Inferior parietal cortex (tissue), 1 donor: ENCODE data around the gene PUM2.
"Not testable (repeated sequence)": the region's sequence is repeated elsewhere in the genome, so short reads cannot be mapped to it uniquely, and the experiment has no call there.

Experiments used
- DNase-seq: peaks from one replicate; pipeline ENCODE4 v3.0.0-alpha.2; 2016; ENCODE audit errors: extremely low spot score

Gene PUM2, protein sequence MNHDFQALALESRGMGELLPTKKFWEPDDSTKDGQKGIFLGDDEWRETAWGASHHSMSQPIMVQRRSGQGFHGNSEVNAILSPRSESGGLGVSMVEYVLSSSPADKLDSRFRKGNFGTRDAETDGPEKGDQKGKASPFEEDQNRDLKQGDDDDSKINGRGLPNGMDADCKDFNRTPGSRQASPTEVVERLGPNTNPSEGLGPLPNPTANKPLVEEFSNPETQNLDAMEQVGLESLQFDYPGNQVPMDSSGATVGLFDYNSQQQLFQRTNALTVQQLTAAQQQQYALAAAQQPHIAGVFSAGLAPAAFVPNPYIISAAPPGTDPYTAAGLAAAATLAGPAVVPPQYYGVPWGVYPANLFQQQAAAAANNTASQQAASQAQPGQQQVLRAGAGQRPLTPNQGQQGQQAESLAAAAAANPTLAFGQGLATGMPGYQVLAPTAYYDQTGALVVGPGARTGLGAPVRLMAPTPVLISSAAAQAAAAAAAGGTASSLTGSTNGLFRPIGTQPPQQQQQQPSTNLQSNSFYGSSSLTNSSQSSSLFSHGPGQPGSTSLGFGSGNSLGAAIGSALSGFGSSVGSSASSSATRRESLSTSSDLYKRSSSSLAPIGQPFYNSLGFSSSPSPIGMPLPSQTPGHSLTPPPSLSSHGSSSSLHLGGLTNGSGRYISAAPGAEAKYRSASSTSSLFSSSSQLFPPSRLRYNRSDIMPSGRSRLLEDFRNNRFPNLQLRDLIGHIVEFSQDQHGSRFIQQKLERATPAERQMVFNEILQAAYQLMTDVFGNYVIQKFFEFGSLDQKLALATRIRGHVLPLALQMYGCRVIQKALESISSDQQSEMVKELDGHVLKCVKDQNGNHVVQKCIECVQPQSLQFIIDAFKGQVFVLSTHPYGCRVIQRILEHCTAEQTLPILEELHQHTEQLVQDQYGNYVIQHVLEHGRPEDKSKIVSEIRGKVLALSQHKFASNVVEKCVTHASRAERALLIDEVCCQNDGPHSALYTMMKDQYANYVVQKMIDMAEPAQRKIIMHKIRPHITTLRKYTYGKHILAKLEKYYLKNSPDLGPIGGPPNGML

DNA sequence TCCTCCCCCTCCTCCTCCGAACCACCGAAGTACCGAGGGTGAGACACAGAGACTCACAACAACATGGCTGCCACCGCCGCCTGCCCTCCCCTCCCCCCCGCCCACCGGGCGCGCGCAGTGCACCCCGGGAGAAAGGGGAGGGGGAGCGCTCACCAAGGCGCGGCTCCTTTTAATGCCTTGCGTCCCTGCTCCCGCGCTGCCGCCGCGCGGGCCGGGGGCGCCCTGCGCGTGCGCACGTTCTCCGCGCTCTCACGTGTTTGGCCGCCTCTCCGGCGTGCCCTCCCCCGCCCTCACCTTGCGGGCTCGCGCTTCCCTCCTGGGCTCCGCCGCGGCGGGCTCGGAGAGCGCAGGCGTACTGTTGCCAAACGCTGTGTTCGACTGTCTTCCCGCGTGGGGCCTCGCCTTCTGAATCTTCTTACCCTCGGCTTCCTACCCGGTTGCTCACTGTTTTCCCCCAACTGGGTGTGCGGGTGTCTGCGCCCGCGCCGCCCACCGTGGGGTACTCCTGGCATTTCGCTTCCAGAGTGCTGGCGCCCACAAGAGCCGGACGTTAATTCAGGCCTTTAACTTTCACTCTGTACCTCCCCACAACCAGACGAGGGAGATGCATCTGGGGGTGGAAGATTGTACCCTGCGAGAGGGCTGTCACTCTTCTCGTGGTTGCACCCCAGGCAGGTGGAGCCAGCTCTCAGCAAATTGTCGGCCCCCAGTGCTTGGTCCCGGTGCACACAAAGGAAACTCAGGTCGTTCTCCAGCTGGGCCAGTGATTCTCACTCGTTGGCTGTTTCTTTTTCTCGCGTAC lies at the start of gene PUM2:
PUM2 (minus strand) TSS at position 92 of the 802 bp plus-strand sequence. CDS start 23,484 bp downstream, outside the sequence.
- DNase-seq = peak; percentile 96

DNA sequence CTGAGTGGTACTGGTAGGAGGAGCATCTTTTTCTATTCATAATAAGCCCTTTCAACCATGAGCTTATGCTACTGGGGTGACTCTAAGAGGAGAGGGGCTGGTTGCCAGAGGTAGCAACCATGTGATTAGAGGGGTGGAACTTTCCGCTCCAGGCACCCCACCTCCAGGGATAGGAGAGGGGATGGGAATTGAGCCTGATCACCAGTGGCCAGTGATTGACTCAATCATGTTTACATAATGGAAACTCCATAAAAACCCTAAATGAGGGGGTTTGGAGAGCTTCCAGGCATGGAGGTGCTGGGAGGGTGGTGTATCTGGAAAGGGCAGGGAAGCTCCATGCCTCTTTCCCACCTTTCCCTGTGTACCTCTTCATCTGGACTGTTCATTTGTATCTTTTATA lies 49.7 kb upstream of the PUM2 start:
- DNase-seq = no peak

DNA sequence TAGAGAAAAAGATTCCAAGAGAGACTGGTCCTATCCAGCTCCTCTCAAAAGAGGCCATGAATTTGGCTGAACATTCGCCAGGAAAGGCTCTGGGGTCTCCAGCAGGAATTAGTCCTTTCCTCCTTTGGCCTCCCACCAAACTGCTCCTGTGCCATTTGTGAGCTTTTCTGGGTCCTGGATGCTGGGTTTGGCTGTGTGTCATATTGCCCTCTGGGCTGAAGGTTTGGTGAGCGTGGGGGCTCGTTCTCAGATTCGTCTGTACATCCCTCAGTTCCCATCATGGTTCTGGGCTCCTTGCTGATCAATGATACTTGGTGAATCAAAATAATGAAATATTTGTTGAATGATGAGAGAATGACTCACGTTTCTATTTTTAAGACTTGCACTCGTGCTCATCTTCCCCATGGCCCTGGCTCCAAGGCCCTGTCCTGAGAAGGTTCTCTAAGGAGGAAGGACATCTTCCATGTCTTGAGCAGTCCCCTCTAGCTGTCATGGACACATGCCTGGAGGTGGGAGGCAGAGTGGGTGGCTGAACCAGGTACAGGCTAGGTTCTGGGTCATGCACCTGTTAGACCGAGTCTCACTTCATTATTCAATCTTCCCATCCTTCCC lies 48.4 kb upstream of the PUM2 start:
- no peak for DNase-seq

DNA sequence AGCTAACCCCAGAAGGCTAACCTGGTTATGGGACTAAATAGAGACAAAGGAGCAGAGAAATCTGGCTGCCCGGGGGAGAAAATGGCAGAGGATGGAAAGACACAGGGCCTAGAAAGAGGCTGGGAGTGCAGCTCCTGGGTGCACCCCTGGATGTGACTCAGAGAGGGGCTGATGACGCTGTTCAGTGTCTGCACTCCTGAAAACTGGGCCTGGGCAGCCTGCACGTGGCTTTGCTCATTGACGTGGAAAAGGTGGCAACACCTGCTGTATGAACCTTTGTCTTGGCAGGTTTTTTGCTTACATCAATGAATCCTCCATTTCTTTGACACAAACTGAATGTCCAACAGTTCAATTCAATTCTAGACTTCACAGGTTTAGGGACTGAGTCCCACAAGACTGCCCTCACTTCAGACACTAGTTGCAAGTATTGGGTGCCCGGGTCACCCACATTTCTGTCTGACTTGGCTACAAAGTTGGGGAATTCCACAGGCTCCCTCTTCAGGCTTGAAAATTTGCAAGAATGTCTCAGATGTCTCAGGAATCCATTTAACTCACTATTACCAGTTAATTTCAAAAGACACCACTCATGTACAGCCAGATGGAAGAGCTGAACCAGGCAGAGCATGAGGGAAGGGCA lies 47.3 kb upstream of the PUM2 start:
- DNase-seq = no peak

DNA sequence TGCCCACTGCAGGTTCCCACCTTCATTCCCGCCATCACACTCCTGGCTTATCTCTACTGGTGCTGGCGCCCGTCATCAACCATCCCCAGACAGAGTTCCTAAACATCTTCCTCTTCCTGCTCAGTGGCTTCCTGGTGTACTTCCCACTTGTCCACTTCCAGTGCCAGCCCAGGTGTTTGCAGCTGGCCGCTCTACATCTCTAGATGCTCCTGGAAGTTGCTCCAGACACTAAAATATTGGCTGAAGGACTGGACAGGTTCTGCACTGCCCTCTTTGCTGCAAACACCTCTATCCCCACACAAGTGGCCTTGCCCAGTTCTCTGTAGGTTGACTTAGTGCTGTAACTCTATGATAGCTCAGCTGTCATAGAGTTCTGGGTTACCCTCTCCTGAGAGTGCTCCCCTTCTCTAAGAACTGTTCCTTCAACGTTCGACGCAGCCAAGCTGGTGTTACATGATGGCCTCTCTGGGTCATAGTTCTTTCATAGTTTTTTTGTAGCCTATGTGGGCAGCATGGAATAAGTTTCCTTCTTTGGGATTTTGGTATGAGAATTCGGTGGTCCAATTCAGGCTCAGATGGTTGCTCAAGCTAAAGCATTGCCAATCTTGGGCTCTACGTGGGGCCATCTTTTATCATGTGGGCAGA lies 45.8 kb upstream of the PUM2 start:
- no peak for DNase-seq

DNA sequence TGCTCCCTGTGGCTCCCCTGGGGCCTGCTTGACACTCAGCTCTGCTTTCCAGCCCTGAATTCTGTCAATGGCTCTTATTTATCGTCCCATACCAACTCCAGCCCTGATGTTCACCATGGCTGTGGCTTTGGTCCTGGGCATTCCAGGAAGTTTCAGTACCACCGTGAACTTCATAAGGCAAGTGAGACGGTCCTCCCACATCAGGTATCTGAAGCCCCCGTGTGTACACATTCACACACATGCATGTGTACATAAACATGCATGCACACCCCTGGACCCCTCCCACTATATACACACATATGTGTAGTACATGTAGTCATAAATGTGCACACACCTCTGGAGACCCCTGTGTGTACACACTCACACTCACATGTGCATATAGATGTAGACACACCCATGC lies 43.3 kb upstream of the PUM2 start:
- no peak for DNase-seq

DNA sequence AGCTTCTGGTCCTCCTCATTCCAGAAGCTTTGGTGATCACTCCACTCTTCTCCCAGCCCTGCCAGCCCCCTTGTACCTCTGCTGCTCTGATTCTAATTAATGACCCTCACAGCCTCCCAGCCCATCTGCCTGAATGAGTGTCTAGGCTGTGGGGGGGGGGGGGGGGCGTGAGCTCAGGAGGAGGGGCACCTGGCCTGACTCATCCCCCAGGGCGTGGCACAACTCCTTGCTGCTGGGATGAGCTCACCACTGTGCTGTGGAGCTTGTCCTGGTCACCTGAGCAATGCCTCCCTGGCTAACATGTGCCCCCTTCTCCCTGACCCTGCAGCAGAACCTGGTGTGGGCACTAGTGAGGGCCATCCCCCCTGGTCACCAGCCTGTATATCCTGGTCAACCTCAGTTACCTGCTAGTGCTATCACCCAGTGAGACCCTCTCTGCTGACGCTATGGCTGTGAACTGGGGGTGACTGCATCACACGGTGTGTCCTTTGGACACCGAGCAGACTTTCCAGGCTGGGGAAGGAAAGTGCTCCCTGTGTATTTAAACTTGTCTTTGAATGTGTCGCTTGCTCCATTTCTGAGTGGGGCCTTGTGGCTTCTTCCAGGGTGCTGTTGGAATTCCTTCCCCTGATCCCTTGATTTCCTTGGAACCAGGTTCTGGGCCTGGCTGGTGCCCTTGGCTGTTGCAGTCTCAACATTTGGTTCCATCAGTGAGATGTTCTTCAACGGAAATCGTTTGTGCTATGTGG lies 41.5 kb upstream of the PUM2 start:
- DNase-seq = no peak

DNA sequence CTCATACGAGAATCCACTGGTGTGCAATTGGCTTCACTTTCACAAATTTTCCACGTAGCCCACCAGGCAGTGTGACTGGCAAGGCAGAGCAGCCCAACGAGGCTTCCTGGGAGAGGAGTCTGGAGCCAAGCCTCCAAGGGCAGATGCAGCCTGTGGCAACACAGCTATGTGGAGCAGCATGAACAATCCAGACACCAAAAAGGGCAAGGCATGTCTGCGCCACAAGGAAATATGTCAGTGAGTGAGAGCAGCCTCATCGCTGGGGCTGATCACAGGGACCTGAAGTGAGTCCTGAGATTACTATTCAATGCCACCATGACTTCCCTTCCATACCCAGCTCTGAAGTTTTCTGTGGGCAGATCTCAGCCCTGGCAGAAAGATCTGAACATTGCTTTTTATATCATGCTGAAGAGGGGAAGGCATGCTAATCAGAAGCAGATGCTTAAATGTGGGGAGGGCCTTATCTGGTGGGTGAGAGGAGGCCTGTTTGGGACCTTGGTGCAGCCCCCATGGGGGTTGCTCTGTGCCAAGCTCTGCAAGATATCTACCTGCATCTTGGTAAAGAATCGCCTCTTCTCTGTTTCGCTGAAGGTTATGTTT lies 40.0 kb upstream of the PUM2 start:
- no peak for DNase-seq

DNA sequence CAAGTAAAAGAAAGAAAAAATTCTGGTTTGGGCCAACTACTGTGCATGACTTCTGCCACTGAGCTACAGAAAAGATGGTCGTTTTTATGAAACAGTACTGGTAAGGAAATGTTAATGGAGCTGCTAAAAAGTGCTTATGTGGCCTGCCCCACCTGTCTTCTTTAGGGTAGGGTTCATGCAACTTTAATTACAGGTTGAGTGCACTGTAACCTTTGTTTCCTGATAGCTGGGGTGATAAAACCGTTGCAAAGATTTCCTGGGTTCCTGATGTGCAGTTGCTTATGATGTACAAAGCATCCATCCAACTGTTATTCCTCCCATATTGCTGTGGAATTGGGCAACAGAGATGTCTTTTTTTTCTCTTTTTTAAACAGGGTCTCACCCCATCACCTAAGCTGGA lies 34.3 kb upstream of the PUM2 start:
- DNase-seq = no peak

DNA sequence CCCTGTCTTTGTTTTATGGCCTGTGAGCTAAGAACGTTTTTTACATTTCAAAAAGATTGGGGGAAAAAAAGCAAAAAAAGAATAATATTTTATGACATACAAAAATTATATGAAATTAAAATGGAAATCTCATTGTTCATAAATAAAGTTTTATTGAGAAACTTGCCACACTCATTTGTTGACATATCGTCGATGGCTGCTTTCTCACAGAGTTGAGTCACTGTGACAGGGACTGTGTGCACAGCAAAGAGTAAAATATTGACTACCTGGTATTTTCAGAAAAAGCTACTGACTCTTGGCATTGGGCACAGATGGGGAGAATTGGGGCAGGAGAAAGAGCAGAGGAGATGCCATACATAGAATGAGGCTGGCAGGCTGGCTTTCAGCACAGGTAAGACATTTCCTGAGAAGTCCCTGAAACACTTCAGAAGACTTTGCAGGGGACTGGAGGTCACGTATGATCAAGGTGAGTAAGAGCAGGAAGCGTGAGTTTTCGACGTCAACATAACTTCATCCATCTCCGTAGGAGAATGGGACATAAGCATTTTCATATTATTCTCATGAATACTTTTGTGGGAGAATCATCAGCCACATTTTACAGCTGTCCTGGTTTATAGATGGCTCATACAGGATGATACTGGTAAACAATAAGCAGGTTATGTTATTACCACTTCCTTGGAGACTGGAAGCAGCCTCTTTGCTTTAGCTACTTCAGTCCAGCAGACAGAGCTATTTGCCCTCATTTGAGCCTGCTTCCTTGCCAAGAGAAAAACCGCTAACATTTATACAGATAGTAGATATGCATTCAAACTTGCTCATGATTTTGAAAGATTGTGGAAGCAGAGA lies 32.5 kb upstream of the PUM2 start:
- no peak for DNase-seq

DNA sequence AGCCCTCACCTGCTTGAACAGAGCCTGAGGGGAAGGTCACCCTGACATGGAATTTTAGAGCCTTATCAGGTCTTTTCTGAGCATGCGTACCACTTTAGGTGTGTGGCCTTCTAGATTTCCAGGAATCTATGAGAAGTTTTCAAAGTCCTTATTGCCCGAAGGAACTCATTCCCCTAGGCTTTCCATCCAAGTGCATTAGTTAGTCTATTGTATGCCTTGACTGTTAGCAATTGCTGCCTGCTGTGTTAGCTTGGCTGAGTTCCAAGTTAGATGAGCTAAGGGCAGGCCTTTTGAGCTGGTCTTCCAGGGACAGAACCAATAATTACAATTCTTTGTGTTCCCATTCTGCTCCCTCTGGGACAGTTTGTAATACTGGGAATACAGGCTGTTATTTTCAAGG lies 30.8 kb upstream of the PUM2 start:
- peak; percentile 76 for DNase-seq

DNA sequence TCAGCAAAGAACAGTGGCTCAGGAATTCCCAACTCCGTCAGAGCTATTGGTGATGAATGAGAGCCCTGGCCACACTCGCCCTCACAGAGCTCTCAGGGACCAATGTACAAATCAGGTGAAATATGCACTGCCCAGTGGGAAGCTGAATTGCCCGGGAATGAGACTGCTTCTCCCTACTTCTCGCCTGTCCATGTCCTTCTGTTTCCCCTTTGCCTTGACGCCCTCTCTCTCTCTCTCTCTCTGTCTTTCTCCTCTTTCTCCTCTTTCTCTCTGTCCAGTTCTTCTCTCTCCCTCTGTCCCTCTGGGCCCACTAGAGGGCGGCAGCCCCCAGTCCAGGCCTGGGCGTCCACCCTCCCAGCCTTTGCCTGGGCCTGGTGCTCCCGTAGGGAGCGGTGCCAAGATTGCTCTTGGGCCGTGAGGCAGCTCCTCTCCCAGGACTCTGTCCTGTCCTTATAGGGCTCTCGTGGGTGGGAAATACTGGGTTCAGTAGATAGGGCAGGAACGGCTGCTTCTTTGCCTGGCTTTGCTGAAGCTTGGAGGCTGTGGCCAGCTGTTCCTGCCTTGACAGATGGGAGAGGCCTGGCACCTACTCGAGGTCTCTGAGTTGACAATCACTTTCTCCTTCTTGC lies 28.4 kb upstream of the PUM2 start:
- peak; percentile 87 for DNase-seq

DNA sequence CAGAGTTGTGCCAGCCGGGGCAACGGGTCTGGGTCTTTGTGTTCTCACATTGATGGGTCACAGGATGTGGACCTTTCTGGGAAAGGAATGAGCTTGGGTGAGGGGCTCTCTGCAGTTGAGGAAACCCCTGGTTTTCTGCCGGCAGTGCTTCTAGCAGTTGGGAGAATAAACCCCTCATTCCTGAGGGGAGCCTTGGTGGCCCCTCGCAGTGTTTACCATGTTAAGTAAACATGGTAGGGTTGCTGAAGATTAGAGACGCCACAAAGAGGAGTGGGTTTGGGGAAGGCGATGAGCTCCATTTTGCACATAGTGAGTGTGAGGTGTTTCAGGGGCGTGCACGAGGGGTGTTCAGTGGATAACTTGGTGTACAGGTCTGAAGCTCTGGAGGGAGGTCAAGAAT lies 27.7 kb upstream of the PUM2 start:
- no peak for DNase-seq

DNA sequence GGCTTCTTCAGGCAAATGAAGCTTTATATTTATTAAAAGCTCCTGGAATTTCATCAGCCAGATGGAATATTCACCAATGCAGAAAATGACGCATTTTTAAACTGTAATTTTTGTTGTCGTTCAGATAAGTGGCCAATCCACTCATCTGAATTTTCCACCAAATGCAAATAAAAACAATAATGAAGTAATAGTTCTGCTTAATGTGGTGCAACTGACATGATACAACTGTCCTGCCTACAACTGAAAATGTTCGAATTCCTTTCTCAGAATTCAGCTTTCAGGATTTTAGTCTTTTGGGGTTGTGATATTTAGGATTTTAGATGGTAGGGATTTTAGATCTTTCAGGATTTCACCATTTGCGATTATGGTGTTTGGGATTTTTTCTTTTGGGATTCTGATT lies 27.1 kb upstream of the PUM2 start:
- DNase-seq = no peak

DNA sequence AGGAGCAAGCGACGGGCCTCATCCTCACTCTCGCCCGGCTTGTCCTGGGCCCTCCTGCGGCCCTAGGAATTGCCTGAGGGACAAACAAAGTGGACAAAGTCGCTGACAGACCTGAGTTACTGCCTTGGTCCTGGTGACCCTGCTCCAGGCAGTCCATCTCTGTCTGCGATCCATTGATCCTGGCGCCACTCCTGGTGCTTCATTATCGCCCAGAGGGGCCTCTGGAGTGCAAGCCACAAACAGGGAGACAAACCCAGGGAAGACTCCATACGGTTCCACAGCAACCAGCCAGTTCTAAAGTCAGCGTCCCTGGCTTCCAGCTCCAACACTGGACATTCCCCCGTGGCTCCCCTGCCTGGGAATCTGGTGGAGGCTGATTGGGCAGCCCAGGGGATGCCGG lies 24.3 kb upstream of the PUM2 start:
- DNase-seq = not testable (repeated sequence)

DNA sequence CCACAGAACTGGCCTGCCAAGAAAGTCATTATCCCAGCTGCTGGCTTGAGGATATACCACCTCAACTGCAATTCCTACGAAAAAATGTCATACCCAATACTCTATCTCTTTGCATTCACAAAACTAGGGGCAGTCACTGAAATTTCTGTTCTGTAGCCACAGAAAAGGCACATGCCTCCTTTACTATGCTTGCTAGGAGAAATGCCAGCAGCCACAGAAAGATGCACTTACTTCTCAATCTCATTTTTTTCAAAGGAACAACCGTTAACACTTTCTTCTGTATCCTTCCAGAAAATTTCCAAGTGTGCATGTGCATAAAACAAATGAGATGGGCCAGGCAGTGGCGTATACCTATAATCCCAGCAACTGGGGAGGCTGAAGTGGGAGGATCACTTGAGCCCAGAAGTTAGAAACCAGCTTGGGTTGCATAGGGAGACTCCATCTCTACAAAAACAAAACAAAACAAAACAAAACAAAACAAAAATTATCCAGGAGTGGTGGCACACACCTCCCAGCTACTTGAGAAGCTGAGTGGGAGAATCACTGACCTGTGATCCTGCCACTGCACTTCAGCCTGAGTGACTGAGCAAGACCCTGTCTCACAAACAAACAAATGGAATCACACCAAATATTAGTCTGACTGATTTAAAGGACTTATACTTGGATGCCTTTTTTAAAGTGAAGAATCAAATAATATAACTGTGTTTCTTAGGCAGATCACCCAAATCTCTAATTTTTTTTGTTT lies 22.4 kb upstream of the PUM2 start:
- DNase-seq = no peak
